Measurements from ENCODE around the gene DPY30. TPM values are rescaled to one million over a fixed set of nuclear protein-coding genes. Genes with fewer than 3 reads are reported as not detected.
"Not testable (repeated sequence)": the region's sequence is repeated elsewhere in the genome, so short reads cannot be mapped to it uniquely, and the experiment has no call there.

DPY30 gene
- 69.3 TPM for total RNA-seq

- FAIRE-seq (no peak), DNase-seq (ENCODE audit: low spot score in 2 of 2) (peak; percentile 74 to 81)
Measured at GRCh38 chr2:32039447-32040219, at the start of gene DPY30. DPY30 (minus strand) TSS chr2:32039805; CDS start chr2:32039456, 349 bp downstream.

- no peak for FAIRE-seq
- DNase-seq (ENCODE audit: low spot score in 2 of 2): no peak
Measured at GRCh38 chr2:32074134-32074506, 34.5 kb upstream of the DPY30 start.

- no peak for DNase-seq (ENCODE audit: low spot score in 2 of 2)
- FAIRE-seq: no peak
Measured at GRCh38 chr2:32067549-32067948, 27.9 kb upstream of the DPY30 start.

- DNase-seq (ENCODE audit: low spot score in 2 of 2) (no peak), FAIRE-seq (no peak)
Measured at GRCh38 chr2:32064713-32065112, 25.1 kb upstream of the DPY30 start.

GRCh38 chr2:32064021-32064601, 24.5 kb upstream of the DPY30 start:
- DNase-seq (ENCODE audit: low spot score in 2 of 2) (peak; percentile 22 to 28), FAIRE-seq (no peak)

- FAIRE-seq (no peak), DNase-seq (ENCODE audit: low spot score in 2 of 2) (peak; percentile 96)
Measured at GRCh38 chr2:32063310-32064020, 23.9 kb upstream of the DPY30 start, which contains the start of gene SPAST. SPAST (plus strand) TSS chr2:32063556; CDS start chr2:32063832, 276 bp downstream.

GRCh38 chr2:32061973-32062861, 22.6 kb upstream of the DPY30 start:
- DNase-seq (ENCODE audit: low spot score in 2 of 2) (peak; percentile 25 to 37), FAIRE-seq (no peak)

- no peak for FAIRE-seq
Measured at GRCh38 chr2:32061430-32061829, 21.8 kb upstream of the DPY30 start.

GRCh38 chr2:32060266-32060665, 20.7 kb upstream of the DPY30 start:
- DNase-seq (ENCODE audit: low spot score in 2 of 2): no peak
- no peak for FAIRE-seq

More at GRCh38 chr2:32061430-32061829, 21.8 kb upstream of the DPY30 start:
- no peak for DNase-seq (ENCODE audit: low spot score in 2 of 2)

GRCh38 chr2:32058130-32058529, 18.5 kb upstream of the DPY30 start:
- DNase-seq (ENCODE audit: low spot score in 2 of 2): no peak
- no peak for FAIRE-seq

- FAIRE-seq; DNase-seq (ENCODE audit: low spot score in 2 of 2): not testable (repeated sequence)
Measured at GRCh38 chr2:32054583-32054982, 15.0 kb upstream of the DPY30 start.

- no peak for DNase-seq (ENCODE audit: low spot score in 2 of 2)
- FAIRE-seq: no peak
Measured at GRCh38 chr2:32051836-32052439, 12.3 kb upstream of the DPY30 start.

- FAIRE-seq (no peak), DNase-seq (ENCODE audit: low spot score in 2 of 2) (no peak)
Measured at GRCh38 chr2:32043561-32043960, 4.0 kb upstream of the DPY30 start.

GRCh38 chr2:32034198-32034887, 5.3 kb downstream of the DPY30 start:
- not testable (repeated sequence) for DNase-seq (ENCODE audit: low spot score in 2 of 2); FAIRE-seq

GRCh38 chr2:32018789-32019482, 20.7 kb downstream of the DPY30 start:
- FAIRE-seq; DNase-seq (ENCODE audit: low spot score in 2 of 2): not testable (repeated sequence)

GRCh38 chr2:32012872-32013271, 26.7 kb downstream of the DPY30 start:
- FAIRE-seq (no peak), DNase-seq (ENCODE audit: low spot score in 2 of 2) (no peak)

- DNase-seq (ENCODE audit: low spot score in 2 of 2) (no peak), FAIRE-seq (no peak)
Measured at GRCh38 chr2:32011485-32011960, 28.1 kb downstream of the DPY30 start.

- FAIRE-seq: no peak
Measured at GRCh38 chr2:32010670-32011484, 28.7 kb downstream of the DPY30 start, which contains the start of gene MEMO1. MEMO1 (minus strand) TSS chr2:32011008; CDS start chr2:32010247, 761 bp downstream.

More at GRCh38 chr2:32010670-32011484, 28.7 kb downstream of the DPY30 start, which contains the start of gene MEMO1:
- peak; percentile 87 to 88 for DNase-seq (ENCODE audit: low spot score in 2 of 2)
